Measurements from ENCODE around the gene RUVBL2. TPM values are rescaled to one million over a fixed set of nuclear protein-coding genes. Genes with fewer than 3 reads are reported as not detected.

RUVBL2 gene
- total RNA-seq, 1 donor from 2014 or later = 64.2 TPM

- DNase-seq (ENCODE audit: extremely low spot score, unreplicated experiment) = no peak
- H3K4me1 Mint-ChIP-seq (ENCODE audit: unreplicated experiment) = no peaks in the 10 kb centered on the region
- H3K4me3 Mint-ChIP-seq (ENCODE audit: unreplicated experiment) = no peak overlapping the region
- H3K36me3 Mint-ChIP-seq (ENCODE audit: unreplicated experiment) = peaks cover 9% of the 10 kb centered on the region
- H3K9me3 Mint-ChIP-seq (ENCODE audit: unreplicated experiment) = no peaks in the 10 kb centered on the region
- H3K27me3 Mint-ChIP-seq (ENCODE audit: unreplicated experiment) = no peaks in the 10 kb centered on the region
- no peak for TF ChIP-seq CTCF (IDR thresholded peaks at IDR 0.05)
- H3K27ac Mint-ChIP-seq (ENCODE audit: unreplicated experiment) = no peak overlapping the region
Observed at GRCh38 chr19:49006905-49007304, 13.2 kb downstream of the RUVBL2 start.

- no peaks in the 10 kb centered on the region for H3K4me1 Mint-ChIP-seq (ENCODE audit: unreplicated experiment)
- no peaks in the 10 kb centered on the region for H3K9me3 Mint-ChIP-seq (ENCODE audit: unreplicated experiment)
- H3K27ac Mint-ChIP-seq (ENCODE audit: unreplicated experiment) = no peak overlapping the region
- peaks cover 13% of the 10 kb centered on the region for H3K36me3 Mint-ChIP-seq (ENCODE audit: unreplicated experiment)
- H3K27me3 Mint-ChIP-seq (ENCODE audit: unreplicated experiment) = no peaks in the 10 kb centered on the region
- DNase-seq (ENCODE audit: extremely low spot score, unreplicated experiment) = no peak
- no peak overlapping the region for H3K4me3 Mint-ChIP-seq (ENCODE audit: unreplicated experiment)
- TF ChIP-seq CTCF (IDR thresholded peaks at IDR 0.05) = no peak
Observed at GRCh38 chr19:49009828-49010227, 16.1 kb downstream of the RUVBL2 start.

GRCh38 chr19:49010453-49010852 lies 16.8 kb downstream of the RUVBL2 start:
- Mint-ChIP-seq H3K27ac (ENCODE audit: unreplicated experiment) (no peak overlapping the region), H3K4me3 (ENCODE audit: unreplicated experiment) (no peak overlapping the region), H3K27me3 (ENCODE audit: unreplicated experiment) (no peaks in the 10 kb centered on the region), H3K9me3 (ENCODE audit: unreplicated experiment) (no peaks in the 10 kb centered on the region), H3K4me1 (ENCODE audit: unreplicated experiment) (no peaks in the 10 kb centered on the region), H3K36me3 (ENCODE audit: unreplicated experiment) (peaks cover 15% of the 10 kb centered on the region)
- DNase-seq (ENCODE audit: extremely low spot score, unreplicated experiment) = no peak
- no peak for TF ChIP-seq CTCF (IDR thresholded peaks at IDR 0.05)

GRCh38 chr19:49011194-49011593 lies 17.5 kb downstream of the RUVBL2 start:
- H3K4me1 Mint-ChIP-seq (ENCODE audit: unreplicated experiment) = no peaks in the 10 kb centered on the region
- no peak overlapping the region for H3K27ac Mint-ChIP-seq (ENCODE audit: unreplicated experiment)
- DNase-seq (ENCODE audit: extremely low spot score, unreplicated experiment) = no peak
- H3K27me3 Mint-ChIP-seq (ENCODE audit: unreplicated experiment) = no peaks in the 10 kb centered on the region
- peaks cover 19% of the 10 kb centered on the region for H3K36me3 Mint-ChIP-seq (ENCODE audit: unreplicated experiment)
- no peak for TF ChIP-seq CTCF (IDR thresholded peaks at IDR 0.05)
- no peaks in the 10 kb centered on the region for H3K9me3 Mint-ChIP-seq (ENCODE audit: unreplicated experiment)
- no peak overlapping the region for H3K4me3 Mint-ChIP-seq (ENCODE audit: unreplicated experiment)

GRCh38 chr19:49014123-49014869 lies 20.6 kb downstream of the RUVBL2 start:
- no peak for DNase-seq (ENCODE audit: extremely low spot score, unreplicated experiment)
- Mint-ChIP-seq H3K4me1 (ENCODE audit: unreplicated experiment) (peaks cover 9% of the 10 kb centered on the region), H3K36me3 (ENCODE audit: unreplicated experiment) (peaks cover 18% of the 10 kb centered on the region), H3K27ac (ENCODE audit: unreplicated experiment) (no peak overlapping the region), H3K27me3 (ENCODE audit: unreplicated experiment) (peaks cover 4% of the 10 kb centered on the region), H3K4me3 (ENCODE audit: unreplicated experiment) (no peak overlapping the region), H3K9me3 (ENCODE audit: unreplicated experiment) (no peaks in the 10 kb centered on the region)
- no peak for TF ChIP-seq CTCF (IDR thresholded peaks at IDR 0.05)
